Mucosa of descending colon (tissue), 3 donors: ENCODE results near the gene PRDX1. TPM values are rescaled to one million over a fixed set of nuclear protein-coding genes. Genes with fewer than 3 reads are reported as not detected.
"Not testable (repeated sequence)": the region's sequence is repeated elsewhere in the genome, so short reads cannot be mapped to it uniquely, and the experiment has no call there.

ENCODE experiments used
- ATAC-seq: fragments of 200-7000 bp; cut with Tn5 transposase; one replicate; pipeline ENCODE4 v1.9.1; 2020; ENCODE audit warnings: mild to moderate bottlenecking, moderate library complexity
- DNase-seq, 3 donors: peaks; one replicate each; pipeline ENCODE4 v3.0.0-alpha.2; 2020
- H3K36me3 ChIP-seq: fragments of 200-600 bp; one replicate; pipeline ENCODE4 v1.8.0; 2021; ENCODE audit warnings: low read depth, mild to moderate bottlenecking
- H3K4me1 ChIP-seq: fragments of 200-600 bp; one replicate; pipeline ENCODE4 v1.8.0; 2021; ENCODE audit warnings: low read depth, mild to moderate bottlenecking
- H3K4me3 ChIP-seq: fragments of 200-600 bp; one replicate; pipeline ENCODE4 v1.8.0; 2021; ENCODE audit warnings: mild to moderate bottlenecking
- H3K9me3 ChIP-seq: fragments of 200-600 bp; one replicate; pipeline ENCODE4 v1.8.0; 2021; ENCODE audit warnings: mild to moderate bottlenecking
- intact Hi-C, 2 donors: fragments of 100-400 bp; cut with DNase I in 1 of 2; cut with micrococcal nuclease in 1 of 2; formaldehyde crosslinking; loops; one replicate each; pipeline versions ENCODE4 v1.11.0 to v1.11.1; 2022; cut with DNase I, micrococcal nuclease
- total RNA-seq, 3 donors: library from RNA; stranded (reverse); fragmentation: NEBNext Ultra II Directional in 2 of 3; extraction: Animal tissue kit (Norgen Biotek cat#: 25700) in 2 of 3; gene quantifications; one replicate each; pipeline versions ENCODE4 v1.2.1 to v1.2.4, GENCODE V29; 2021 to 2023
- TF ChIP-seq, protein P1 (sequence below): fragments of 200-600 bp; IDR thresholded peaks from one replicate; pipeline ENCODE4 v1.8.0; 2022; ENCODE audit warnings: antibody characterized with exemption, mild to moderate bottlenecking
- donor health status: DM: no; HTN: no; CAD: no; lungs with moderate emphysema.
- donor health status: DM: no; HTN: no; CAD: no.
- donor health status: DM: no; HTN: yes; CAD: no.

PRDX1 gene
- total RNA-seq, 3 donors from 2014 or later, result 248 to 306 (median 295) TPM

DNA sequence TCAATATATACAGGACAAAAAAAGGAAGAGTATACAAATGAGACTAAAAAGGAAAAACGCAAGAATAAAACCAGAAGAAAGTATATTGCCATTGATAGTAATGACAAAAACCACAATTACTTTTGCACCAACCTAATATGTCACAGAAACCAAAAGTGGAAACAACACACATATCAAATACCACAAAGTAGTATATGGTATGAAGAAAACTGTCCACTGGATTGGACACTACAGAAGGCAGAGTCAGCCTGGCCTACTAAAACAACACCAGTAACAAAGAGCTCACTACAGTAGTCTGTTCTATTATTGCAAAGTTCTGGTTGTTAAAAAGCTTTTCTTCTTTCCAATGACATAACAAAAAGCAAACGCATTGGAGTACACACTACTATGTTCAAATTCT lies 48.4 kb downstream of the PRDX1 start:
- Histone ChIP-seq H3K4me1 (no peaks in the 10 kb centered on the region), H3K36me3 (no peaks in the 10 kb centered on the region), H3K9me3 (no peaks in the 10 kb centered on the region), H3K4me3 (no peak overlapping the region)
- TF ChIP-seq, protein P1, sequence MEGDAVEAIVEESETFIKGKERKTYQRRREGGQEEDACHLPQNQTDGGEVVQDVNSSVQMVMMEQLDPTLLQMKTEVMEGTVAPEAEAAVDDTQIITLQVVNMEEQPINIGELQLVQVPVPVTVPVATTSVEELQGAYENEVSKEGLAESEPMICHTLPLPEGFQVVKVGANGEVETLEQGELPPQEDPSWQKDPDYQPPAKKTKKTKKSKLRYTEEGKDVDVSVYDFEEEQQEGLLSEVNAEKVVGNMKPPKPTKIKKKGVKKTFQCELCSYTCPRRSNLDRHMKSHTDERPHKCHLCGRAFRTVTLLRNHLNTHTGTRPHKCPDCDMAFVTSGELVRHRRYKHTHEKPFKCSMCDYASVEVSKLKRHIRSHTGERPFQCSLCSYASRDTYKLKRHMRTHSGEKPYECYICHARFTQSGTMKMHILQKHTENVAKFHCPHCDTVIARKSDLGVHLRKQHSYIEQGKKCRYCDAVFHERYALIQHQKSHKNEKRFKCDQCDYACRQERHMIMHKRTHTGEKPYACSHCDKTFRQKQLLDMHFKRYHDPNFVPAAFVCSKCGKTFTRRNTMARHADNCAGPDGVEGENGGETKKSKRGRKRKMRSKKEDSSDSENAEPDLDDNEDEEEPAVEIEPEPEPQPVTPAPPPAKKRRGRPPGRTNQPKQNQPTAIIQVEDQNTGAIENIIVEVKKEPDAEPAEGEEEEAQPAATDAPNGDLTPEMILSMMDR, result no peak
- ATAC-seq, result no peak
- no peak for DNase-seq
- intact Hi-C loops, result no loop called here

DNA sequence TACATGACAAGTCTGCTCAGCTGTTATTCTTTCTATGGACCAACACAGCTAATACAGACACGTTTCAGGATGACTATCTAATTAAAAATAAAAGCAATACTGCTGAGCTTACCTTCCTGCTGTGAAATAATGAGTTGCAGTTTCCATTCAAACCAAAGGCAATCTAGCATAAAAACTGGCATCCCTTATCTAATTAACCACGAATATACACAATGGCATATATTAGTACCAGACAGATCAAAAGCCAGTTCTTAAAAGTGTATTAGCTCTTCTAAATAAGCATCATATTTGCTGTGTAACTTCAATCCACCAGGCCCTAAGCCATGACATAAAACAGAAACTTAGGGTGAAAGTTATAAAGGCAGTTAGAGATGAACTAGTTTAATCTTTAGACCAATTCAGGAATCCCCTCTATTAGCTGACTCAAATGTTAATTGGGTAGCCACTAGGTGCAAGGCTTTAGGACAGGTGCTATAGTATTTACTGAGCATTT lies 51.3 kb downstream of the PRDX1 start:
- Histone ChIP-seq H3K36me3 (no peaks in the 10 kb centered on the region), H3K4me3 (no peak overlapping the region), H3K4me1 (no peaks in the 10 kb centered on the region), H3K9me3 (no peaks in the 10 kb centered on the region)
- ATAC-seq, result no peak
- intact Hi-C loops, result no loop called here
- no peak for DNase-seq
- TF ChIP-seq, protein P1, result no peak

- intact Hi-C loops, H3K9me3 ChIP-seq, H3K4me1 ChIP-seq, ATAC-seq, H3K4me3 ChIP-seq, DNase-seq, H3K36me3 ChIP-seq: not testable (repeated sequence)
Measured at GRCh38 chr1:45467353-45467752, 54.3 kb downstream of the PRDX1 start.

GRCh38 chr1:45465277-45465676 lies 56.4 kb downstream of the PRDX1 start:
- Histone ChIP-seq H3K9me3 (no peaks in the 10 kb centered on the region), H3K4me1 (no peaks in the 10 kb centered on the region), H3K4me3 (no peak overlapping the region), H3K36me3 (no peaks in the 10 kb centered on the region)
- ATAC-seq (no peak), DNase-seq (no peak)
- TF ChIP-seq, protein P1, result no peak
- intact Hi-C loops, result no loop called here

Other genes with a start within 250 kb of the PRDX1 start
- gene HPDL, start 195.0 kb downstream of the PRDX1 start, total RNA-seq, result 1 to 10 TPM; 2.1 to 8.8 (median 7.4) TPM
- gene TOE1, start 181.7 kb downstream of the PRDX1 start, total RNA-seq, result 10 to 100 TPM; 11.1 to 18.7 (median 12.9) TPM
- gene MUTYH, start 181.4 kb downstream of the PRDX1 start, total RNA-seq, result 10 to 100 TPM; 30.0 to 43.1 (median 35.8) TPM
- 10 to 100 TPM; 10.7 to 19.9 (median 10.8) TPM for gene TESK2, start 30.7 kb downstream of the PRDX1 start, total RNA-seq
- gene CCDC163, start 21.8 kb downstream of the PRDX1 start, total RNA-seq, result 1 to 10 TPM; 1.3 to 1.6 (median 1.5) TPM
- 10 to 100 TPM in 2 of 3 donors, 1 to 10 TPM in 1; 9.2 to 12.4 (median 11.2) TPM for gene MMACHC, start 21.6 kb downstream of the PRDX1 start, total RNA-seq
- 100 to 1,000 TPM; 118 to 206 (median 190) TPM for gene AKR1A1, start 28.9 kb upstream of the PRDX1 start, total RNA-seq
- 10 to 100 TPM; 51.5 to 69.1 (median 60.1) TPM for gene NASP, start 62.2 kb upstream of the PRDX1 start, total RNA-seq
- gene CCDC17, start 102.2 kb upstream of the PRDX1 start, total RNA-seq, result 1 to 10 TPM; 4.1 to 6.8 (median 6.0) TPM
- 100 to 1,000 TPM; 167 to 246 (median 179) TPM for gene GPBP1L1, start 164.6 kb upstream of the PRDX1 start, total RNA-seq
- 10 to 100 TPM; 17.2 to 25.5 (median 21.4) TPM for gene TMEM69, start 166.3 kb upstream of the PRDX1 start, total RNA-seq
- gene IPP, start 228.8 kb upstream of the PRDX1 start, total RNA-seq, result 10 to 100 TPM; 18.4 to 21.1 (median 19.2) TPM